Measurements from ENCODE around the gene CALN1.

DNA sequence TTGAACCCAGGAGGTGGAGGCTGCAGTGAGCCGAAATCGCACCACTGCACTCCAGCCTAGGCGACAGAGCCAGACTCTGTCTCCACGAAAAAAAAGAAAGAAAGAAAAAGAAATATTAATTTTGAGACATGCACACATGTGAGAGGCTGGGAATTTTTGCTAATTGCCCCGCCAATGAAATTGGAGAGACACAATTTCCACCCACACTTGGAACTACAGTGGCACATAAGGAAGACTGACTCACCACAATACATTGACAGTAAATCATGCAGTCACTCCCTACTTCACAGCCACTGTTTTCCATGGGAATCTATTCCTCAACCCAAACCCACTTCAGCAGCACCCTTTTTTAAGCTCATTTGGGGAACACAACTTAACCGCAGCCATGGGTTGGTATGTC, 139.7 kb downstream of the CALN1 start:
- no peak for TF ChIP-seq POLR2AphosphoS5 (IDR thresholded peaks at IDR 0.05; ENCODE audit: low read depth, low read length)
- TF ChIP-seq POLR2A (IDR thresholded peaks at IDR 0.05; ENCODE audit: control extremely low read depth in 1 of 2, low read depth in 2 of 2, low read length in 2 of 2) = no peak
- no peak for TF ChIP-seq CHD2 (IDR thresholded peaks at IDR 0.05; ENCODE audit: low read length)
- TF ChIP-seq CTCF (IDR thresholded peaks at IDR 0.05; ENCODE audit: control extremely low read depth in 1 of 3, insufficient read depth in 1 of 3, low read depth in 1 of 3, low read length in 3 of 3) = no peak
- TF ChIP-seq ATF2 (IDR thresholded peaks at IDR 0.05; ENCODE audit: low read length) = no peak
- TF ChIP-seq RXRA (IDR thresholded peaks at IDR 0.05; ENCODE audit: insufficient read depth, low read depth, low read length) = no peak
- TF ChIP-seq TAF1 (IDR thresholded peaks at IDR 0.05; ENCODE audit: low read depth, low read length) = no peak
- TF ChIP-seq SP2 (IDR thresholded peaks at IDR 0.05; ENCODE audit: low read length) = no peak
- no peak for TF ChIP-seq TBP (IDR thresholded peaks at IDR 0.05; ENCODE audit: low read depth, low read length)
- TF ChIP-seq CTBP2 (IDR thresholded peaks at IDR 0.05; ENCODE audit: borderline replicate concordance, insufficient read depth, insufficient read length, low read length) = no peak
- no peak for TF ChIP-seq RAD21 (IDR thresholded peaks at IDR 0.05 in 1 of 2, conservative IDR thresholded peaks at IDR 0.05 in 1 of 2; ENCODE audit: low read depth in 2 of 2, low read length in 2 of 2)

Data from H1 (cell line).